SJCRH30 (cell line): ENCODE measurements around the gene OR1L6. TPM values are rescaled to one million over a fixed set of nuclear protein-coding genes. Genes with fewer than 3 reads are reported as not detected.

Experiments used
- DNase-seq, 2 experiments: peaks; one replicate each; pipeline ENCODE4 v3.0.0-alpha.2; 2015 to 2020
- H3K27ac ChIP-seq: fragments of 250-450 bp; sonication (Bioruptor Pico); 2 replicates; pipeline ENCODE4 v1.5.1; 2020; ENCODE audit warnings: mild to moderate bottlenecking, moderate library complexity
- H3K27me3 ChIP-seq: fragments of 250-450 bp; sonication (Bioruptor Pico); 2 replicates; pipeline ENCODE4 v1.5.1; 2020; ENCODE audit warnings: mild to moderate bottlenecking, moderate library complexity
- H3K36me3 ChIP-seq: fragments of 250-450 bp; sonication (Bioruptor Pico); 2 replicates; pipeline ENCODE4 v1.5.1; 2020; ENCODE audit warnings: mild to moderate bottlenecking, moderate library complexity
- H3K4me1 ChIP-seq: fragments of 250-450 bp; sonication (Bioruptor Pico); 2 replicates; pipeline ENCODE4 v1.5.1; 2020; ENCODE audit warnings: mild to moderate bottlenecking, moderate library complexity
- H3K4me3 ChIP-seq: fragments of 250-450 bp; sonication (Bioruptor Pico); 2 replicates; pipeline ENCODE4 v1.5.1; 2020; ENCODE audit warnings: mild to moderate bottlenecking, moderate library complexity
- H3K9me3 ChIP-seq: fragments of 250-450 bp; sonication (Bioruptor Pico); replicated peaks from 2 replicates; pipeline ENCODE4 v1.5.1; 2020; ENCODE audit warnings: mild to moderate bottlenecking, moderate library complexity
- total RNA-seq: library from RNA; depleted of rRNA; stranded (reverse); fragments of >200 nt; shearing (Covaris generic); gene quantifications from 2 replicates; pipeline ENCODE4 v1.2.3, GENCODE V29; 2014; rRNA removed

OR1L6 gene
- not detected in 2 replicates for total RNA-seq

GRCh38 chr9:122742003-122742402 is at the start of gene OR1L6:
TSS of gene OR1L6 (plus strand) at chr9:122742303. CDS start at chr9:122749848, 7,545 bp downstream.
- H3K9me3 ChIP-seq, result no peaks in the 10 kb centered on the region
- DNase-seq, result no peak
- H3K4me3 ChIP-seq, result no peak within 1 kb of the TSS
- no peaks in the 10 kb centered on the region for H3K4me1 ChIP-seq
- H3K36me3 ChIP-seq, result no peaks in the 10 kb centered on the region
- H3K27ac ChIP-seq, result no peak within 1 kb of the TSS
- no peaks in the 10 kb centered on the region for H3K27me3 ChIP-seq

GRCh38 chr9:122695696-122696095 is 46.4 kb upstream of the OR1L6 start:
- Histone ChIP-seq H3K27ac (no peak overlapping the region), H3K36me3 (no peaks in the 10 kb centered on the region), H3K4me1 (no peaks in the 10 kb centered on the region), H3K9me3 (no peaks in the 10 kb centered on the region; the same call in 1 of the 2 replicates), H3K27me3 (no peaks in the 10 kb centered on the region), H3K4me3 (no peak overlapping the region)
- DNase-seq, result no peak

- H3K4me3 ChIP-seq, result no peak overlapping the region
- no peak for DNase-seq
Measured at GRCh38 chr9:122718038-122718437, 24.1 kb upstream of the OR1L6 start.

GRCh38 chr9:122719218-122719617 is 22.9 kb upstream of the OR1L6 start:
- no peaks in the 10 kb centered on the region for H3K36me3 ChIP-seq
- no peaks in the 10 kb centered on the region for H3K9me3 ChIP-seq
- no peak overlapping the region for H3K27ac ChIP-seq
- H3K4me3 ChIP-seq, result no peak overlapping the region
- H3K27me3 ChIP-seq, result no peaks in the 10 kb centered on the region
- no peak for DNase-seq
- no peaks in the 10 kb centered on the region for H3K4me1 ChIP-seq

More at GRCh38 chr9:122718038-122718437, 24.1 kb upstream of the OR1L6 start:
- Histone ChIP-seq H3K36me3 (no peaks in the 10 kb centered on the region), H3K27me3 (no peaks in the 10 kb centered on the region), H3K9me3 (no peaks in the 10 kb centered on the region; the same call in 1 of the 2 replicates), H3K27ac (no peak overlapping the region), H3K4me1 (no peaks in the 10 kb centered on the region)

DNA sequence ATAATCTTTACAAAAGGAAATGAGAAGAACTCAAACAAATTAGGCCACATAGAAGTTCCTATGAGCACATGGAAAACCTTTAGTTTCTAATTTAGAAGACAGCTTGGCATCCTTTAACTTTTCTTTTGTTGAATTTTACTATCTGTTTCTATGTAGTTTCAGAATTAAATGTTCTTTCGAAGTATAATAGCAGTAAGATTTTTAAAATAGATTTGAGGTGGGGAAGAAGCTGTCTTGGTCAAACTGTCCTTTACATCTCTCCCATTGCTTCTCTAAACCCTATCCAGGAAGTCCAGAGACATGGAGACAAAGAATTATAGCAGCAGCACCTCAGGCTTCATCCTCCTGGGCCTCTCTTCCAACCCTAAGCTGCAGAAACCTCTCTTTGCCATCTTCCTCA is 18.4 kb upstream of the OR1L6 start, which contains the start of gene OR1L4:
TSS of gene OR1L4 (plus strand) at position 301 of the 400 bp plus-strand sequence. CDS start at position 301, 0 bp downstream.
- Histone ChIP-seq H3K27me3 (no peaks in the 10 kb centered on the region), H3K9me3 (peaks cover 10% of the 10 kb centered on the region), H3K4me1 (no peaks in the 10 kb centered on the region), H3K4me3 (no peak within 1 kb of the TSS), H3K36me3 (no peaks in the 10 kb centered on the region), H3K27ac (no peak within 1 kb of the TSS)
- no peak for DNase-seq

DNA sequence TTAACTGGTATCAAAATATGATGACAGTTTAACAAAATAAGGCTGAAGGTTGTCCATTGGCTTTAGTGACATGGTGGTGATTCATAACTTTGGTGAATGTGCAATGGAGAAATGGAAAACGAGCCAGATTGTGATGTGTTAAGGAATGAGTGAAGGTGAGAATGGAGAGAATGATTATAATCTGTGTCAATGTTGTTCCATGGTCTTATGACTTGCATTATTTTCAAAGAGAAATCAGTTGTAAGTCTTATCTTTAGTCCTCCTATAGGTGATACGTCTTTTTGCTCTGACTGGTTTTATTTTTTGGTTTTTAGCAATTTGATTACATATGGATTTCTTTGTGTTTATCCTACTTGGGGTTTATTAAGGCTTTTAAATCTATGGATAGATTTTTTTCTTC is 12.7 kb downstream of the OR1L6 start:
- no peaks in the 10 kb centered on the region for H3K27me3 ChIP-seq
- no peaks in the 10 kb centered on the region for H3K4me1 ChIP-seq
- H3K36me3 ChIP-seq, result no peaks in the 10 kb centered on the region
- no peak overlapping the region for H3K4me3 ChIP-seq
- peaks cover 6% of the 10 kb centered on the region for H3K9me3 ChIP-seq
- no peak overlapping the region for H3K27ac ChIP-seq
- DNase-seq, result no peak

GRCh38 chr9:122767817-122768216 is 25.7 kb downstream of the OR1L6 start:
- Histone ChIP-seq H3K27ac (peak overlapping the region; percentile 43; the same call in 1 of the 2 replicates), H3K9me3 (peaks cover 17% of the 10 kb centered on the region; the same call in 1 of the 2 replicates), H3K4me1 (peaks cover 7% of the 10 kb centered on the region; the same call in 1 of the 2 replicates), H3K27me3 (no peaks in the 10 kb centered on the region), H3K4me3 (no peak overlapping the region), H3K36me3 (no peaks in the 10 kb centered on the region)
- DNase-seq, result peak; percentile 33 to 62

DNA sequence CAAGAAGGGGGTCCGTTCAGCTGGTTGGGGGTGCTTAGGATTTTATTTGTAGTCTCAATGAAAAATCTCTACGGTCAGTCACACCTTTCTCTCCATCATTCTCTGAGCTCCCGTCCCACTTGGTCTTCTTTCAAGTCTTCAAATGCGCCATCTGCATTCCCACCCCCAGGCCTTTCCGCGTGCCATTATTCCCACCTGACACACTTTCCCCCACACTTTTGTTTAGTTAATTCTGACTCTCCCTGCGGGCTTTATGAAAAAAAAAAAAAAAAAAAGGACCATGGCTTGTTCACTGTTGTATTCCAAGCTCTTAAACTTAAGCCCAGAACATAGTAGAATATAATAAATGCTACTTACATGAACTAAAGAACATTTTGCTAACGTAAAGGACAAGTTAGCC is 34.9 kb downstream of the OR1L6 start:
- Histone ChIP-seq H3K9me3 (no peaks in the 10 kb centered on the region), H3K36me3 (no peaks in the 10 kb centered on the region), H3K4me3 (no peak overlapping the region), H3K27me3 (no peaks in the 10 kb centered on the region), H3K4me1 (peaks cover 21% of the 10 kb centered on the region), H3K27ac (no peak overlapping the region)
- no peak for DNase-seq

DNA sequence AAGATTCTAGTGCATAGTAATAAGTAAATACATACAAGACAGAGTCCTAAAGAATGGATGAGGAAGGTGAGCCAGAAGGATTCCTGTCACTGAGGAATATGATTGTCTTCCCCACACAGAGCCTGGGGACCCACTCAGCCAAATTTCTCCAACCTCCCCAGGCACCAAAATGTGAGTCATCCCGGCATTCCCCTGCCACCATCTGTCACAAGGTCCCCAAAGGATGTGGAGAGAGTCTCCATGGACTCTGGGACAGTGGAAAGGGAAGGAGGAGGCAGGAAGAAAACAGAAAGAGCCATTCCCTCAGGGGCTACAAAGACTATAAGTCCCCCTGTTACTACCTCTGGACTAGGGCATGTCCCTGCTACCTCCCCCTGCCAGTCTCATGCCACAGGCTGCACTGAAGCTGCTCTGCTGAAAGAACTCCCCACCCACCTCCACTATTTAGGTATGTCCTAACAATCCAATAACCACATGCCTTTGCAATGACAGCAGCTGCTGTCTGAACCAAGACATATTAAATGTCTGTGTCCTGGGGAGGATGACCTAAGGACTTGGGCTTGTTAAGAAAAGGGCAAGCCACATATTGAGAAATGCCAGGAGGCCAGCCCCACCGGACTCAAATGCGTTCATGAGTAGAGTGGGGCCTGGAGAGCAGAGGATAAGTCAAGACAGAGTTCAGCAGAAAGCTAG is 36.0 kb downstream of the OR1L6 start:
- Histone ChIP-seq H3K4me1 (peaks cover 21% of the 10 kb centered on the region), H3K27ac (peak overlapping the region; percentile 56), H3K27me3 (no peaks in the 10 kb centered on the region), H3K36me3 (no peaks in the 10 kb centered on the region), H3K4me3 (no peak overlapping the region), H3K9me3 (no peaks in the 10 kb centered on the region)
- peak; percentile 53 to 65 for DNase-seq

DNA sequence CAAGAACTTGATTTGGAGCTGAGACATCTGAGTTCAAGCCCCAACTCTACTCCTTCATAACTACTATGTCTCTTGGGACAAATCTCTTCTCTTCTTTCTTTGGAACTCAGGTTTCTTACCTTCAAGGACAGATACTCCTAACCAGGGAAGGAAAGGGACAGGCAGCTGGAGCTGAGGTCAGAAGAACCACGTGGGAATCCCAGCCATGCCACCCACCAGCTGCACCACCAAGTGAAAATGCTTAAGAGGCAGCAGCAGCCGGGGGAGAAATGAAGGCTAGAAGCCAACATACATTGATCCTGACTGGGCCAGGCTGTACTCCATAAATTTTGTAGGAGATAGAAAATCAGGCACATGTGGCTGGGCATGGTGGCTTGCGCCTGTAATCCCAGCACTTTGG is 37.1 kb downstream of the OR1L6 start:
- Histone ChIP-seq H3K27ac (peak overlapping the region; percentile 56), H3K36me3 (no peaks in the 10 kb centered on the region), H3K4me1 (peaks cover 21% of the 10 kb centered on the region), H3K27me3 (0 out of 2 replicates have a peak, but pooled peaks cover 2% of the 10 kb centered on the region), H3K9me3 (no peaks in the 10 kb centered on the region), H3K4me3 (no peak overlapping the region)
- peak in 1 of 2 experiments; percentile 22 for DNase-seq

- 0 out of 2 replicates have a peak, but pooled peaks cover 2% of the 10 kb centered on the region for H3K27me3 ChIP-seq
- no peaks in the 10 kb centered on the region for H3K9me3 ChIP-seq
- H3K36me3 ChIP-seq, result no peaks in the 10 kb centered on the region
- no peak overlapping the region for H3K27ac ChIP-seq
- no peak overlapping the region for H3K4me3 ChIP-seq
- H3K4me1 ChIP-seq, result peaks cover 21% of the 10 kb centered on the region
- no peak for DNase-seq
Measured at GRCh38 chr9:122780026-122780425, 37.9 kb downstream of the OR1L6 start.

GRCh38 chr9:122781671-122782070 is 39.6 kb downstream of the OR1L6 start:
- H3K9me3 ChIP-seq, result no peaks in the 10 kb centered on the region
- DNase-seq, result no peak
- no peaks in the 10 kb centered on the region for H3K36me3 ChIP-seq
- H3K27ac ChIP-seq, result no peak overlapping the region
- no peak overlapping the region for H3K4me3 ChIP-seq
- H3K4me1 ChIP-seq, result peaks cover 24% of the 10 kb centered on the region
- H3K27me3 ChIP-seq, result 0 out of 2 replicates have a peak, but pooled peaks cover 2% of the 10 kb centered on the region

DNA sequence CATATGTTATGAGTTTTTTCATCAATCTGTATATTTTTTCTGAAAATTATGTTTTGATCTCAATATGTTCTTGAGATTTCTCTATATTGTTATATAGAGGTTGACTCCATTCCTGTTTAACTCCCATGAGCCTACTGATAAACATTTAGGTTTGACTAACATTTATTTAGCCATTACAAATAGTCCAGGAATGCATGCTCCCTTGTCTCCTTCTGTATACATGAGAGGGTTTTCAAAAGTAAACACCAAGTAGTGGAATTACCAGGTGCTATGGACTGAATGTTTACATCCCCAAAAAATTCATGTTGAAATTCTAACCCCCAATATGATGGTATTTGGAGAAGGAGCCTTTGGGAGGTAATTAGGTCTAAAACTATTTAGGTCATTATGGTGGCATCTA is 43.2 kb downstream of the OR1L6 start:
- H3K36me3 ChIP-seq, result no peaks in the 10 kb centered on the region
- H3K27ac ChIP-seq, result no peak overlapping the region
- no peaks in the 10 kb centered on the region for H3K9me3 ChIP-seq
- no peak for DNase-seq
- H3K27me3 ChIP-seq, result 0 out of 2 replicates have a peak, but pooled peaks cover 2% of the 10 kb centered on the region
- peaks cover 4% of the 10 kb centered on the region; the same call in 1 of the 2 replicates for H3K4me1 ChIP-seq
- H3K4me3 ChIP-seq, result no peak overlapping the region

- no peak overlapping the region for H3K4me3 ChIP-seq
- H3K27me3 ChIP-seq, result 0 out of 2 replicates have a peak, but pooled peaks cover 2% of the 10 kb centered on the region
- peaks cover 4% of the 10 kb centered on the region; the same call in 1 of the 2 replicates for H3K4me1 ChIP-seq
- DNase-seq, result no peak
- no peaks in the 10 kb centered on the region for H3K36me3 ChIP-seq
- no peak overlapping the region for H3K27ac ChIP-seq
- H3K9me3 ChIP-seq, result no peaks in the 10 kb centered on the region
Measured at GRCh38 chr9:122786338-122786737, 44.2 kb downstream of the OR1L6 start.

DNA sequence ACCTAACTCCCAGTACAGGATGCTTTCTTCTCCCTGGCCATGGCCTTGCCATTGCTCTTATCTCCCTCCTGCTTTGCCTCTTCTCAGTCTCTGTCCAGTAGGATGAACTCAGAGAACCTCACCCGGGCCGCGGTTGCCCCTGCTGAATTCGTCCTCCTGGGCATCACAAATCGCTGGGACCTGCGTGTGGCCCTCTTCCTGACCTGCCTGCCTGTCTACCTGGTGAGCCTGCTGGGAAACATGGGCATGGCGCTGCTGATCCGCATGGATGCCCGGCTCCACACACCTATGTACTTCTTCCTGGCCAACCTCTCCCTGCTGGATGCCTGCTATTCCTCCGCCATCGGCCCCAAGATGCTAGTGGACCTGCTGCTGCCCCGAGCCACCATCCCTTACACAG is 46.7 kb downstream of the OR1L6 start, which contains the start of gene OR5C1:
TSS of gene OR5C1 (plus strand) at position 103 of the 400 bp plus-strand sequence. CDS start at position 103, 0 bp downstream.
- H3K4me3 ChIP-seq, result no peak within 1 kb of the TSS
- peaks cover 4% of the 10 kb centered on the region; the same call in 1 of the 2 replicates for H3K4me1 ChIP-seq
- no peaks in the 10 kb centered on the region for H3K36me3 ChIP-seq
- no peaks in the 10 kb centered on the region for H3K9me3 ChIP-seq
- no peak for DNase-seq
- H3K27ac ChIP-seq, result no peak within 1 kb of the TSS
- 0 out of 2 replicates have a peak, but pooled peaks cover 2% of the 10 kb centered on the region for H3K27me3 ChIP-seq
